B cell (primary cell): ENCODE results near the gene SMOC1. TPM values are rescaled to one million over a fixed set of nuclear protein-coding genes. Genes with fewer than 3 reads are reported as not detected.

ENCODE experiments used
- ATAC-seq: fragments of 200-7000 bp; cut with Tn5 transposase; one replicate; pipeline ENCODE4 v1.10.0; 2021; ENCODE audit warnings: low read depth, mild to moderate bottlenecking, moderate number of reproducible peaks, moderate library complexity
- CTCF ChIA-PET: fragments of 350-600 bp; sonication (Branson Sonifier 250); formaldehyde crosslinking; loops from one replicate; lab custom pipeline; 2021; ENCODE audit warnings: antibody characterized with exemption, inconsistent platforms; lab: Charles Lee
- POLR2A ChIA-PET: fragments of 350-600 bp; sonication (Branson Sonifier 250); formaldehyde crosslinking; loops from one replicate; lab custom pipeline; 2021; ENCODE audit warnings: antibody characterized with exemption; lab: Charles Lee
- DNase-seq: peaks from one replicate; pipeline ENCODE4 v3.0.0; 2013
- H2AFZ ChIP-seq: 2 replicates; pipeline ENCODE4 v1.6.1; 2012; ENCODE audit warnings: mild to moderate bottlenecking, low read depth, low read length; ENCODE audit not compliant: insufficient read depth, poor library complexity, severe bottlenecking
- H3K27ac ChIP-seq, 2 donors: 1 replicate in 1 of 2; 2 replicates in 1 of 2; pipeline ENCODE4 v1.5.1; 2012 to 2013; ENCODE audit warnings: low read length in 2 of 2, mild to moderate bottlenecking in 2 of 2, moderate library complexity in 1 of 2
- H3K27me3 ChIP-seq, 4 experiments: fragments of 200-600 bp in 1 of 4; sonication (generic) in 1 of 4; replicated peaks in 1 of 4; 1 replicate in 2 of 4; 2 replicates in 2 of 4; pipeline versions ENCODE4 v1.6.1 to v1.7.0; 2013 to 2016; ENCODE audit warnings: low read length in 3 of 4, mild to moderate bottlenecking in 2 of 4, mixed read lengths in 1 of 4, moderate library complexity in 1 of 4; ENCODE audit not compliant: insufficient read depth in 4 of 4, control insufficient read depth in 3 of 4; ENCODE audit errors: control extremely low read depth in 1 of 4
- H3K36me3 ChIP-seq, 2 experiments: replicated peaks in 1 of 2; 1 replicate in 1 of 2; 2 replicates in 1 of 2; pipeline versions ENCODE4 v1.6.1 to v1.7.1; 2013; ENCODE audit warnings: low read length in 1 of 2; ENCODE audit not compliant: insufficient read depth in 2 of 2, control insufficient read depth in 1 of 2; ENCODE audit errors: control extremely low read depth in 1 of 2, extremely low read depth in 1 of 2
- H3K4me1 ChIP-seq, 2 donors: fragments of 200-600 bp in 1 of 2; sonication (generic) in 1 of 2; 1 replicate in 1 of 2; 2 replicates in 1 of 2; pipeline versions ENCODE4 v1.5.1 to v1.6.1; 2013 to 2017; ENCODE audit warnings: low read length in 2 of 2; ENCODE audit not compliant: control insufficient read depth in 2 of 2, insufficient read depth in 2 of 2
- H3K4me2 ChIP-seq: replicated peaks from 2 replicates; pipeline ENCODE3; 2012; ENCODE audit warnings: mild to moderate bottlenecking, low read depth, low read length; ENCODE audit not compliant: poor library complexity, severe bottlenecking
- H3K4me3 ChIP-seq, 5 experiments: fragments of 200-600 bp in 1 of 5; sonication (generic) in 1 of 5; 1 replicate in 3 of 5; 2 replicates in 2 of 5; pipeline versions ENCODE4 v1.5.1 to v1.7.0; 2011 to 2016; ENCODE audit warnings: low read length in 4 of 5, mild to moderate bottlenecking in 4 of 5, low read depth in 2 of 5, control low read depth in 1 of 5, moderate library complexity in 1 of 5; ENCODE audit not compliant: insufficient read depth in 1 of 5; ENCODE audit errors: control extremely low read depth in 1 of 5, extremely low read depth in 1 of 5
- H3K79me2 ChIP-seq: fragments of 200-600 bp; sonication (generic); one replicate; pipeline ENCODE4 v1.6.0; 2016; ENCODE audit warnings: low read length; ENCODE audit not compliant: control insufficient read depth, insufficient read depth
- H3K9ac ChIP-seq: fragments of 200-600 bp; sonication (generic); 2 replicates; pipeline ENCODE4 v1.6.1; 2017; ENCODE audit warnings: mild to moderate bottlenecking, low read length, moderate library complexity
- H3K9me3 ChIP-seq, 3 donors: one replicate each; pipeline versions ENCODE4 v1.6.1 to v1.7.1; 2013; ENCODE audit warnings: low read length in 2 of 3; ENCODE audit not compliant: control insufficient read depth in 2 of 3, insufficient read depth in 1 of 3; ENCODE audit errors: control extremely low read depth in 1 of 3
- H4K20me1 ChIP-seq: 2 replicates; pipeline ENCODE4 v1.6.0; 2012; ENCODE audit warnings: mild to moderate bottlenecking, low read length; ENCODE audit not compliant: insufficient read depth, control insufficient read depth, poor library complexity, severe bottlenecking
- H3K27ac Mint-ChIP-seq: one replicate; pipeline ENCODE4 v1.8.0; 2021; ENCODE audit warnings: mixed read lengths
- H3K27me3 Mint-ChIP-seq: one replicate; pipeline ENCODE4 v1.8.0; 2021; ENCODE audit warnings: mixed read lengths
- H3K4me1 Mint-ChIP-seq: one replicate; pipeline ENCODE4 v1.8.0; 2021; ENCODE audit warnings: mixed read lengths
- H3K4me3 Mint-ChIP-seq: one replicate; pipeline ENCODE4 v1.8.0; 2021; ENCODE audit warnings: mixed read lengths
- H3K9me3 Mint-ChIP-seq: one replicate; pipeline ENCODE4 v1.8.0; 2022; ENCODE audit warnings: mixed read lengths; ENCODE audit not compliant: insufficient read depth
- EZH2 ChIP-seq: IDR thresholded peaks from 2 replicates; pipeline ENCODE4 v1.6.1; 2012; ENCODE audit warnings: borderline replicate concordance, low read depth, mild to moderate bottlenecking, moderate library complexity, low read length; ENCODE audit not compliant: insufficient read depth, poor library complexity, severe bottlenecking
- WGBS: methylation state at CpG from one replicate; pipeline ENCODE4 v1.1.5; 2013; ENCODE audit warnings: missing lambda C conversion rate; ENCODE audit not compliant: insufficient coverage; 5-methylcytosine and 5-hydroxymethylcytosine counted together
- intact Hi-C: fragments of 100-400 bp; cut with micrococcal nuclease; formaldehyde crosslinking; loops from one replicate; pipeline ENCODE4 v1.10.0; 2022
- polyA plus RNA-seq: library from polyadenylated mRNA; depleted of rRNA; stranded (reverse); fragments of >200 nt; gene quantifications from 2 replicates; pipeline ENCODE4 v1.2.3, GENCODE V29; 2012
- total RNA-seq, 2 donors: library from RNA; stranded (reverse); fragments of 120-200 nt in 1 of 2; gene quantifications; 1 replicate in 1 of 2; 2 replicates in 1 of 2; pipeline versions ENCODE4 v1.2.3 to v1.2.4, GENCODE V29; 2013 to 2022
- TF ChIP-seq, protein P1 (sequence below): fragments of 200-600 bp; IDR thresholded peaks from one replicate; pipeline ENCODE4 v1.8.0; 2022; ENCODE audit warnings: antibody characterized with exemption, mild to moderate bottlenecking

The SMOC1 gene
- total and polyA plus RNA-seq, 2 donors (not counting 1 experiment from before 2014, with no cell fraction given) = 0.04 to 0.84 TPM

DNA sequence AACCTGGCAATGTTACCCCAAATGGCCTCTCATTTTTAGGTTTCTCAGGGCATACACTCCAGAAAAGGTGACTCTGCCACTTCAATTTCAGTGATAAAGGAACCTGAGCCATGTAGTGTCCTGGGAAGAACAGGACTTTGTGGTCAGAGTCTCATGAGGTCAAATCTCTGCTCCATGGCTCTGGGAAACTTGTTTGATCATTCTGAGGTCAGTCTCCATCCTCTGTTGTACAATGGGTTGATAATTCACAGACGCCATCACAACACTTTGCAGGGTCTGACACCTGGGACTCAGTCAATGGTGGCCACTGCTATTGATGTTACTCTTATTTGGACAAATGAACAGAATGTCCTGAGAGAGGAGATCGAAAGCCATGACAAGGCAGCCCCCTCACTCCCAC is 31.1 kb upstream of the SMOC1 start:
- no peaks in the 10 kb centered on the region for H3K9me3 ChIP-seq
- no CpG with 5 or more reads among the region's 2 CpGs for WGBS
- H3K4me1 ChIP-seq = no peaks in the 10 kb centered on the region
- no peak for ATAC-seq
- no peak overlapping the region for H3K4me3 ChIP-seq
- TF ChIP-seq, protein P1, sequence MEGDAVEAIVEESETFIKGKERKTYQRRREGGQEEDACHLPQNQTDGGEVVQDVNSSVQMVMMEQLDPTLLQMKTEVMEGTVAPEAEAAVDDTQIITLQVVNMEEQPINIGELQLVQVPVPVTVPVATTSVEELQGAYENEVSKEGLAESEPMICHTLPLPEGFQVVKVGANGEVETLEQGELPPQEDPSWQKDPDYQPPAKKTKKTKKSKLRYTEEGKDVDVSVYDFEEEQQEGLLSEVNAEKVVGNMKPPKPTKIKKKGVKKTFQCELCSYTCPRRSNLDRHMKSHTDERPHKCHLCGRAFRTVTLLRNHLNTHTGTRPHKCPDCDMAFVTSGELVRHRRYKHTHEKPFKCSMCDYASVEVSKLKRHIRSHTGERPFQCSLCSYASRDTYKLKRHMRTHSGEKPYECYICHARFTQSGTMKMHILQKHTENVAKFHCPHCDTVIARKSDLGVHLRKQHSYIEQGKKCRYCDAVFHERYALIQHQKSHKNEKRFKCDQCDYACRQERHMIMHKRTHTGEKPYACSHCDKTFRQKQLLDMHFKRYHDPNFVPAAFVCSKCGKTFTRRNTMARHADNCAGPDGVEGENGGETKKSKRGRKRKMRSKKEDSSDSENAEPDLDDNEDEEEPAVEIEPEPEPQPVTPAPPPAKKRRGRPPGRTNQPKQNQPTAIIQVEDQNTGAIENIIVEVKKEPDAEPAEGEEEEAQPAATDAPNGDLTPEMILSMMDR = no peak
- TF ChIP-seq EZH2 = no peak
- no peak overlapping the region for H3K9ac ChIP-seq
- no peak overlapping the region for H3K27ac ChIP-seq
- no peaks in the 10 kb centered on the region for H3K36me3 ChIP-seq
- intact Hi-C loops = no loop called here
- ChIA-PET POLR2A (no interaction called here), CTCF (no interaction called here)
- no peaks in the 10 kb centered on the region for H3K79me2 ChIP-seq
- Mint-ChIP-seq H3K4me1 (no peaks in the 10 kb centered on the region), H3K4me3 (no peak overlapping the region), H3K27ac (no peak overlapping the region), H3K9me3 (no peaks in the 10 kb centered on the region), H3K27me3 (peaks cover 21% of the 10 kb centered on the region)
- H4K20me1 ChIP-seq = no peaks in the 10 kb centered on the region
- H3K27me3 ChIP-seq = peaks cover 0 to 7% (median 0%) of the 10 kb centered on the region in 4 experiments
- no peak for DNase-seq
- H2AFZ ChIP-seq = no peak overlapping the region
- no peak overlapping the region for H3K4me2 ChIP-seq

DNA sequence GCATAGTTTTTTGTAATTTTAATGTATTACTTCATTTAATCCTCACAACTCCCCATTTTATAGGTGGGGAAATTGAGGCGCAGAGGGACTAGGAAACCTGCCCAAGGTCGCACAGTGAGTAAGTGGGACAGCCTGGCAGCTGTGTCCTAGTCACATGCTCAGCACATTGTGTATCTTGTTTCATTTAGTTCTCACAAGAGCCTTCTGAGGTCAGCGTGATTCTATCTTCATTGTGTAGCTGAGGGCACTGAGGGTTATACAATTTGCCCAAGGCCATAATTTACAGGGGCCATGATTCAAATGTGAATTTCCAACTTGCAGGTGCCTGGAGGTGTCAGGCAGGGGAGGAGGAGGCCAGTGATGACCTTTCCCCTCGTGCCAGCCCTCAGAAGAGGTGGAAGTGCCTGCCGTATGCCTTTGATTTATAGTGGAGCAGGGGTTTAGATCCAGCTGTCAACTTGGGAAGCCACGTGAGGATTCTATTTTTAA is 30.3 kb upstream of the SMOC1 start:
- Mint-ChIP-seq H3K27me3 (peaks cover 17% of the 10 kb centered on the region), H3K4me1 (no peaks in the 10 kb centered on the region), H3K27ac (no peak overlapping the region), H3K4me3 (no peak overlapping the region), H3K9me3 (no peaks in the 10 kb centered on the region)
- no peaks in the 10 kb centered on the region for H3K36me3 ChIP-seq
- intact Hi-C loops = no loop called here
- no peaks in the 10 kb centered on the region for H3K79me2 ChIP-seq
- H3K4me3 ChIP-seq = no peak overlapping the region
- no peak overlapping the region for H3K27ac ChIP-seq
- no peak overlapping the region for H2AFZ ChIP-seq
- ChIA-PET POLR2A (no interaction called here), CTCF (no interaction called here)
- no peaks in the 10 kb centered on the region for H3K4me1 ChIP-seq
- WGBS = 95% methylated on average over 3 of the region's 6 CpGs
- DNase-seq (no peak), ATAC-seq (no peak)
- H3K27me3 ChIP-seq = peaks cover 0 to 5% (median 0%) of the 10 kb centered on the region in 4 experiments
- no peaks in the 10 kb centered on the region for H4K20me1 ChIP-seq
- no peaks in the 10 kb centered on the region for H3K9me3 ChIP-seq
- H3K4me2 ChIP-seq = no peak overlapping the region
- H3K9ac ChIP-seq = no peak overlapping the region
- TF ChIP-seq EZH2 = no peak
- TF ChIP-seq, protein P1 = no peak
